HG03558 (cell line): ENCODE measurements around the gene SH3PXD2A.
"Not testable (repeated sequence)": the region's sequence is repeated elsewhere in the genome, so short reads cannot be mapped to it uniquely, and the experiment has no call there.

Experiments
- ATAC-seq: cut with Tn5 transposase; IDR thresholded peaks from one replicate; pipeline ENCODE4 v1.9.1; 2021; ENCODE audit warnings: moderate number of reproducible peaks; ENCODE audit not compliant: unreplicated experiment; ENCODE audit errors: extremely low read depth

SH3PXD2A gene

GRCh38 chr10:103814626-103815370 lies 40.6 kb downstream of the SH3PXD2A start:
- ATAC-seq: no peak

DNA sequence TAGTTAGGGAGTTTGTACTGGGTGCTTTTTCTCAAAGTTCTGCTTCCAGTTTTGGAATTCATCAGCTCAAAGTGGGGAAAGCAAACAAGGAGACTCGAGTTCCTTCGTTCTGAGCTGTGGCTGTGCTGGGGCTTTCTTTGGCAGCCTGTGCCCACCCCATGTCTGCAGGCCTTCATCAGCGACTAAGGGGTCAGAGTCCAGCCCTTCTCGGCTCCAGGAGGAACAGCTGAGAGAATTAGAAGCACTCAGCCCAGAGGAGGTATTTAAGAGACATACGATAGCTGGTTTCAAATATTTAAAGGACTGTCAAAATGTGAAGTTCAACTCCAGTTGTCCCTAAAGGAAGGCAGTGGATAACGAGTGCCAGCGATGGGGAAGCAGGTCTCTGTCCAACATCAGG lies 41.3 kb downstream of the SH3PXD2A start:
- no peak for ATAC-seq

GRCh38 chr10:103813312-103813711 lies 42.1 kb downstream of the SH3PXD2A start:
- ATAC-seq: not testable (repeated sequence)

DNA sequence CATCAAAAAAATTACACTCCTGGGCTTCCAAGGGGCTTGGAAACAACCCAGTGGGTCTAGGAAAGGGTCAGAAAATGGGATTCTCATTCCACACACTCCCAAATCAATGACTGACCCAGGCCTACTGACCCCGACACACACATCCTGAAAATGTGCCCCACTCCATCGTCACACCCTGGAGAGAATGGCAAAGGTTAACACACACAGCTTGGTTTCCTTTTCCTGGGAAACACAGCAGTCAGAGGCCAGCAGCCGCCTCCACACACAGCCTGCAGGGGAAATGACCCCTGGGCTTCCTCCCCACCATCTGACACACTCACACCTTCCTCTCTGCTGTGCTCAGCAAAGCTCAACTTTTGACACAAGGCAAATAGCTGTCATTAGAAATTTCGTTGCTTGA lies 42.9 kb downstream of the SH3PXD2A start:
- ATAC-seq: no peak

DNA sequence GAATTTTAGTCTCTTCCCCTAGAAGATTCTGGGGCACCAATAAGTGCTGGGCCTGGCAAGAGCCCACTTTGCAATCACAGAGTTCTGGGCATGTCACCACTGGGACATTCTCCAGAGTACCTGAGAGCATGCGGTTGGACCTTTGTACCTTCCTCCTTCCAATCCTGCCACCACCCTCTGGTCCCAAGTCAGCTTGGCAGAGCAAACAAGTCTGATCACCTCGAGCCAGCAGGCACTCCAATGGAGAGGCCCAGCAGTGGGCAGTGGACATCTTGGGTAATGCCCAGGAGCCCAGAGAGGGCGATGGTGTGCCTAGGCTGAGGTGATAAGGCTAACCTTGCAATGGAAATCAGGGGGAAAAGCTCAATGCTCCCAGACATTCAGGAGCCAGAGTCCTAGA lies 43.4 kb downstream of the SH3PXD2A start:
- no peak for ATAC-seq

DNA sequence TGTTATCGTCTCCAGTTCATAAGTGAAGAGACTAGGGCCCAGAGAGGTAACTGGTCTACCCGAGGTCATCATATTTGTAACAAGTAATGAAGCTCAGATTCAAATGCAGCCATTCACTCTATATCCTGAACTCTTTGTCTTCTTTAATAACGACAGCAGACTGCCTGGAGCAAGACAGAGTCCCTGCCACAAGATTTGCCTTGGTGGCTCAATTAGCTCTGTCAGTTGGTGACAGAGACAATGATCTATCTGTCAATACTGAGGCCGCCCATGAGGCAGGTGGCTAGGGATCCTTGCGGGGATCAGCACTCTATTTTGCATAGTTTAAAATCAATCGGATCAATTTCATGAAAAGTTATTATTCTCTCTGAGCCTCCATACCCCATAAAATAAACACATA lies 43.9 kb downstream of the SH3PXD2A start:
- ATAC-seq: no peak

- ATAC-seq: no peak
Observed at GRCh38 chr10:103808780-103809179, 46.6 kb downstream of the SH3PXD2A start.

DNA sequence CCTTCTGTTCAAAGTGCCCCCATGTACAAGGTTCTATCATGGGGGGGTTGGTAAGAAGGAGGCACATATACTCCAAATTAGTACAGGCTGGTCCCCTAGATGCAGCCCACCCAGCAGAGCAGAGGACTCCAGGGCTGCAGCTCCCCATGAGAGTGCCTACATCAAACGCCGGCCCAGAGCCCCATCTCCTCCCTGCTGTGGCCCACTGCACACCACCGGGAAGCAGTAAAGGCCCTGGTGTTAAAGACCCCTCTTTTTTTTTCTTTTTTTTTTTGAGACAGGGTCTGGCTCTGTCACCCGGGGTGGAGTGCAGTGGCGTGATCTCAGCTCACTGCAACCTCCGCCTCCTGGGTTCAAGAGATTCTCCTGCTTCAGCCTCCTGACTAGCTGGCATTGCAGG lies 47.4 kb downstream of the SH3PXD2A start:
- ATAC-seq: no peak

DNA sequence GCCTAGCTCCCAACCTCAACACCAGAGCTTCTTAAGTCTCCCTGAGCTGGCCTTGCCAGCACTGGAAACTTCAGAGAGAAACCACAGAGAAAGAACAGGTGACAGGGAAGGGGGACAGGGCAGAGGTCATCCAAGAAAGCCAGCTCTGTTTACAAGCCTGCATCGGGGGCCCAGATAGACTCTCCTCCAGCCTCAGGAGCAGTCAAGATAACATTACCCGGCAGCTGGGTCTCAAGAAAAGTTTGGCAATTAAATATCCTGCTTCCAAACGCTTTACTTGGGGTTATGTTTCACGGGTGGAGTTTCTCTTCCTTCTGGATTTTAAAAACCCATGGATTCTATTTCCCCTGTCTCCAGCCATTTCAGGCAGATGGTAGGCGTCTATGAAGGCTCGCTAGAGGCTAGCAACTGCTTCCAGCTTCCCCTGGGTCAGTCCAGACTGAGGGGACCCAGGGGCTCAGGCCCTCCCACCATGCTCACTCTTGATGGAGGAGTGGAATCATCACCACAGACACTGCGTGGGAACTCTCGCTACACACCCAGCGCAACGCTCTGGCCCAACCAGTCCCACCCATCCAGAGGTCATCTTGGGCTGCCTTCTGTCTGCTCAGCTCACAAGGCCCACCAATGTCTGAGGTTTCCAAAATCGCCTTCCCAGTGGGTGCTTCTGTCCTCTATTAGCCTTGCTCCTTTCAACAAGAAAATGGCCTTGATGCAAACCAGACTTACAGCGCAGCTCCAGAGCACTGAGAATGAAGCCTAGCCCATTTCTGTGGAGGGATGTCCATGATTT lies 48.8 kb downstream of the SH3PXD2A start:
- no peak for ATAC-seq

DNA sequence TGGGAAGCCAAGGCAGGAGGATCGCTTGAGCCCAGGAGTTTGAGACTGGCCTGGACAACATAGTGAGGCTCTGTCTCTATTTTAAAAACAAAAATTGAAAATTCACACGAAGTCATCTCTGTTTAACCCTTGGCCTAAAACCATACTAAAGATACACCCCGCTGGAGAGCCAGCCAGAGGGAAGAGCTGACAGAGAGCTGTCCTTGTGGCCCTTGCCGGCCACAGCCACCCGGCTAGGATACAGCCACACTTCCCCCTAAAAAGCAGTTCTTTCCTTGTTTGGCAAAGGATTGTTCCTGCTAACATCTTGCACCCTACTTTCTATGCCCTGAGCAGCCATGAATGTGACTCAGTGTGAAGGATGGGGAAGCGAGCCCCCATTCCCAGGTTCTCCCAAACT lies 49.6 kb downstream of the SH3PXD2A start:
- ATAC-seq: no peak

DNA sequence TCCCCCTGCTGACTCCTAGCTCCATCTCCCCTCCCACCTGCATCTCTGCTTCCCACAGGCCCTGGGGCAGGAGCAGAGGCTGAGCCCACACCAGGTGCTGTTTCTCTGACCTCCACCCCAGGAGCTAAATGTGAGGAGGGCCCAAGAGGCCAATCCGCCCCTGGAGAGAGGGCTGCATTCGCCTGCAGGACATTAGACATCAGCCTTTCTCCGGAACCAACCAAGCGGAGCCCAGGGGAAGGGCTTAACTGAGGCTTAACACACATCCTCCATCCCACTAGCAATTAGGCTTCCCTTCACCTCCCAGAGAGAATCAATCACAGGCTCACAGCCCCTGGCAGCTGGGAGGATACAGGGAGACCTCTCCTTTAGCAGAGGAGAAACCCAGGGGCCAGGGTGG lies 50.5 kb downstream of the SH3PXD2A start:
- ATAC-seq: no peak

DNA sequence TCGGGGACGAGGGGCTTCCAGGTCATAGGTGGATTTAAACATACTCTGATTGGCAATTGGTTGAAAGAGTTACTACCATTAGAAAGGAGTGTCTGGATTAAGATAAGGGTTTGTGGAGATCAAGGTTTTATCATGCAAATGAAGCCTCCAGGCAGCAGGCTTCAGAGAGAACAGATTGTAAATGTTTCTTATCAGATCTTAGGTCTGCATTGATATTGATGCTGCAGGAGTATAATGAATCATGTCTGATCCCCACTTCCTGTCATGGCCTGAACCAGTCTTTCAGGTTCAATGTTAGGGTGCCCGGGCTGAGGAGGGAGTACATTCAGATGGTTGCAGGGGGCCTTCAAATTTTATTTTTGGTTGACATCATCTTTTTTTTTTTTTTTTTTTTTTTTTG lies 51.4 kb downstream of the SH3PXD2A start:
- no peak for ATAC-seq

DNA sequence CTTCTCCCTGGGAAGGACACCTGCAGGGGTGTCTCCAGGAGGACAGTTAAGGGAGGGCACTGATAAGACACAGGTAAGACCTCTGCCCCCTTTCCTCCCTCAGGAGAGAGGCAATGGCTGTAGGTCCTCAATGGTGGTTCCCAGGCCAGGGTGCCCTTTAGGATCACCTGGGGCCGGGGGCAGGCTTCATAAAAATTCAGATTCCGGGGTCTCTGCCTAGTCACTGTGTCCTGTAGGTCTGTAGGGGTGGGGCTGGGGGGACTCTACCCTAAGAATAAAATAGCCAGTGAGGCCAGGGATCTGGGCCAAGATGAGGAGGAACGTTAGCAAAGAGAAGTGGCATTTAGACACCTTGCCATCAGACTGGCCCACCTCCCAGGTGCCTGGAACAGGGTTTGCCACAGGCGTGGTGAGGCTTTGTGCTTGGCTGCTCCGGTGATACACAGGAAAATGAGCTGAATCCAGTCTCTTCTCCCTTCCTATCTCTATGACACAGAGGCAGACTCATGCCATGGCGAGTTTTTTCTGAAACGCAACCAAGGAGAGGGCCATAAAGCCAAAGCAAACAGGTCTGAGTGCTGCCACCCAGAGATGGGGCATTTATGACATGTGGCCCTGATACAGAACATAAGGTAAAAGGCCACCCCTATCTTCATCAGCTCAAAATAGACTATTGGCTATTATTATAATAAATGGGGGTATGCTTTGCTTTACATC lies 52.6 kb downstream of the SH3PXD2A start:
- no peak for ATAC-seq

- ATAC-seq: no peak
Observed at GRCh38 chr10:103802081-103802480, 53.3 kb downstream of the SH3PXD2A start.

GRCh38 chr10:103800789-103801540 lies 54.4 kb downstream of the SH3PXD2A start:
- no peak for ATAC-seq

GRCh38 chr10:103800089-103800488 lies 55.3 kb downstream of the SH3PXD2A start:
- ATAC-seq: no peak

DNA sequence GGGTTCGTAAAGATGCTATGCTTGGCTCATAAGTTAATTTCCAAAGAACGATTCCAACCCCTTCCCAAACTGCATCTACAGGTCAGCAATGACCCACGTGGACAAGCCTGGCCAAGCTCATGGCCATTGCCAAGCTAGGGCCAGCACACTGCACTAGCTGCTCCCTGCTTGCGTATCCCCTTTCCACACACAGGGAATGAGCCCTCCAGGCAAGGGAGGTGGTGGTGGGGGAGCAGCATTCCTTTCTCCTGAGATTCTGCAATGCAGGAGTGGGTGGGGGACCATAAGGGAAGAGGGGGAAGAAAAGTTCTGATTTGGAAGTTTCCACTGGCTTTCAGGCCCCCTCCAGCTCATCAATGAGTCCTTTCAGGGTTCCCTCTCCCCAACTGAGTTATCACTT lies 56.0 kb downstream of the SH3PXD2A start:
- no peak for ATAC-seq

GRCh38 chr10:103798511-103798910 lies 56.9 kb downstream of the SH3PXD2A start:
- no peak for ATAC-seq

DNA sequence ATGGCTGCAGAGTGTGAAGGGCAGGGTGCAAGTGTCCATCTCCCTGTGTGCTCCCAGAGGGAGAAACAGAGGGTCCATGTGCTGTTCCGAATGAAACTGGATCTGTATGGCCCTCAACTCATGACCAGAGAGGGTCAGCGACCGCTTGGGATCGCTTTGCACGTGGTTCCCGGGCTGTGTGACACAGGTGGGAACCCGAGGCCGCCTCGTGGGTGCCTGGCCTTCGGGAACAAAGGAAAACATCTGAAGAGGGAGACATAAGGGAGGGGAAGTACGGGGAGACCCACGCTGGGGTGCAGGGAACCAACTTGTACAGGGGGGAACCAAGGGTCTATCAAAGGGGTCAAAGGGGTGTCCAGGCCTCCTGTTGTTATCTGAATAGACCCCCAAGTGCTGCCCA lies 57.5 kb downstream of the SH3PXD2A start:
- no peak for ATAC-seq

DNA sequence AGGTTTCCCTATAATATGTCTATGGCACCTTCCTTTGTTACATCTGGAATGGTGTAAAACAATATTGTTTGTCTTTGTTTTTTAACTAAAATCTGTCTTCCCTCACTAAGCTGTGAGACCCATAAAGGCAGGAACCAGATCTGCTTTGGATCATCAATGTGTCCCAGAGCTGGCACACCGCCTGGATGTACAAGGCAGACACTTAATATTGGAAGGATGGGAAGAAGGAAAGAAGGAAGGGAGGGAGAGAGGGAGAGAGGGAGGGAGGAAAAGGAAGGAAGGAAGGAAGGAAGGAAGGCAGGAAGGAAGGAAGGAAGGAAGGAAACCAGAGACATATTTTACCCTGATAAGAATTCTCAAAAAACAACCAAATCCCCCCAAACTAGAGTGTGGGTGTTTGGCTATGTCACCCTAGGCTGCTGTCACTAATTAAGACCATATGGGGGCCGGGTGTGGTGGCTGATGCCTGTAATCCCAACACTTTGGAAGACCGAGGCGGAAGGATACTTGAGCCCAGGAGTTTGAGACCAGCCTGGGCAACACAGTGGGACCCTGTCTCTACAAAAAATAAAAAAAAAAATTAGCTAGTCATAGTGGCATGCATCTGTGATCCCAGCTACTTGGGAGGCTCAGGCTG lies 59.6 kb downstream of the SH3PXD2A start:
- ATAC-seq: no peak
